Measurements from ENCODE around the gene IGF2.

The IGF2 gene

DNA sequence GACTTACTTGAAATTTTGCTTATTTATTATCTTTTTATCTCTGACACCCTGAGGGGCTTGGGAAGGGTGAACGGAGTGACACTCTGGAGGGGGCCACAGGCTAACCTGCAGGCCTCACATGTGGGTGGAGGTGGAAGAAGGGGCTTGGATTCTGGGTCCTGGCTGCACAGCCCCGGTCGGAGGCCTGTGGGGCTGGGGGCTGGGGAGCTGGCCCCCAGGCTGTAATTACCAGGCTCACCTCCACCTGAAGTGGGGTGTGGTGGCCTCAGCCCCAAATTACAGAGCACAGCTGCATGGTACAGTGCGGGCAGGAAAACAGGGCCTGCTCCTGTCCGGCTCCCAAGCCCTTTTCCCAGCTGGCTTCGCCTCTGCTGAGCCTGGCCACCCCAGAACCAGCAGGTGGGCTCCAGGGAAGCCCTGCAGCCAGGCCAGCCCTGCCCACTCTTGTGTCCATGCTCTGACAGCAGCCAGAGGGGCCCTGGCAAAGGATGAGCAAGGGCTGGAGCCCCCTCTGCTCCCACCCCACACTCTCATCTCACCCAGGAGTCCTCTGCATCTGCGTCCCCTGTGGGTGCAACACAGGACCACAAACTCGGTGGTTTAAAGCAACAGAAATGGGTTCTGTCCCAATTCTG is 48.0 kb downstream of the IGF2 start:
- H3K4me3 Mint-ChIP-seq = no peak overlapping the region
- no peaks in the 10 kb centered on the region for H3K4me1 Mint-ChIP-seq
- no peak overlapping the region for H3K27ac Mint-ChIP-seq
- peaks cover 4% of the 10 kb centered on the region for H3K9me3 Mint-ChIP-seq
- H3K27me3 Mint-ChIP-seq (ENCODE audit: low read depth, poor library complexity) = peaks cover 8% of the 10 kb centered on the region
- TF ChIP-seq, protein P1, sequence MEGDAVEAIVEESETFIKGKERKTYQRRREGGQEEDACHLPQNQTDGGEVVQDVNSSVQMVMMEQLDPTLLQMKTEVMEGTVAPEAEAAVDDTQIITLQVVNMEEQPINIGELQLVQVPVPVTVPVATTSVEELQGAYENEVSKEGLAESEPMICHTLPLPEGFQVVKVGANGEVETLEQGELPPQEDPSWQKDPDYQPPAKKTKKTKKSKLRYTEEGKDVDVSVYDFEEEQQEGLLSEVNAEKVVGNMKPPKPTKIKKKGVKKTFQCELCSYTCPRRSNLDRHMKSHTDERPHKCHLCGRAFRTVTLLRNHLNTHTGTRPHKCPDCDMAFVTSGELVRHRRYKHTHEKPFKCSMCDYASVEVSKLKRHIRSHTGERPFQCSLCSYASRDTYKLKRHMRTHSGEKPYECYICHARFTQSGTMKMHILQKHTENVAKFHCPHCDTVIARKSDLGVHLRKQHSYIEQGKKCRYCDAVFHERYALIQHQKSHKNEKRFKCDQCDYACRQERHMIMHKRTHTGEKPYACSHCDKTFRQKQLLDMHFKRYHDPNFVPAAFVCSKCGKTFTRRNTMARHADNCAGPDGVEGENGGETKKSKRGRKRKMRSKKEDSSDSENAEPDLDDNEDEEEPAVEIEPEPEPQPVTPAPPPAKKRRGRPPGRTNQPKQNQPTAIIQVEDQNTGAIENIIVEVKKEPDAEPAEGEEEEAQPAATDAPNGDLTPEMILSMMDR (IDR thresholded peaks at IDR 0.05) = no peak
- DNase-seq = no peak
- H3K36me3 Mint-ChIP-seq (ENCODE audit: low read depth) = no peaks in the 10 kb centered on the region

DNA sequence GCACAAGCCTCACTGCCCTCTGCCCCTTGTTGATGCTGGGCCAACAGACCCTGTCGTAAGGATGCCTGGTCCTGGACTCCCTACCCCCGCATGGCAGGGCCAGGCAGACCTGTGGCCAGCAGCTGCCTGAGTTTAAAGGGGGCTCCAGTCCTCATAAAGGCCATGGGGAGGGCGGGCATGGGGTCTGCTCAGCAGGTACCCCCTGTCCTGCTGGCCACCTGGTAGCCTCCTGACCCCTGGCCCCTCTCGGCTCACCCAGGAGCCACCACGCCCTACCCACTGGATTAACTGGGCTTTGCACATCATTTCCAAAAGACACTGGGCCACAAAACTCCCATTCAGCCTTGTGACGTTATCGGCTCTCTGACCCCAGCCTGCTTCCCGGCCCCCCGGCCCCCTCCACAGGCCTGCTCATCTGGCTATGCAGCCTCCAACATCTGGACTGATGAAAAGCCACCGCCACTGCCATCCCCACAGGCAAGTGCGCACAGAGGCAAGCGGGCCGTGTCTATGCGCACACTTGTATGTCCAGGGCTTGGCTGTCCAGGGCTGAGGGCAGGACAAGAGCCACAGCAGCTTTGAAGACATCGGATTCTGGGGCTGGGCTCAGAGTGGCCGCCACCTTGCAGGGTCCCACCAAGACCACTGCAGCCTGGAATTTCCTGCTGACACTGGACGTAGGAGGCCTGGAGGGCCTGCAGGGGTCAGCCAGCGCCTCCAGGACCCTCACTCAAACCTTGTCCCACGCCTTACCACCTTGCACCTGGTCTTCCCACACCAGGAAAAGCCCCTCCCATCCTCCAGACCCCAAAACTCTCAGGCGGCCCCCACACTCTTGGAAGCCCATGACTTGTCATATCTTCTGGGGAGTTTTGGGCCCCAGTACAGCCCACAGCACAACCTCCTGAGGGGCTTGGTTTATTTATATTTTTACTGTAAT is 48.7 kb downstream of the IGF2 start:
- Mint-ChIP-seq H3K4me1 (no peaks in the 10 kb centered on the region), H3K27me3 (ENCODE audit: low read depth, poor library complexity) (peaks cover 2% of the 10 kb centered on the region), H3K27ac (no peak overlapping the region), H3K4me3 (no peak overlapping the region), H3K36me3 (ENCODE audit: low read depth) (no peaks in the 10 kb centered on the region), H3K9me3 (peaks cover 4% of the 10 kb centered on the region)
- TF ChIP-seq, protein P1 (IDR thresholded peaks at IDR 0.05) = no peak
- DNase-seq = no peak

DNA sequence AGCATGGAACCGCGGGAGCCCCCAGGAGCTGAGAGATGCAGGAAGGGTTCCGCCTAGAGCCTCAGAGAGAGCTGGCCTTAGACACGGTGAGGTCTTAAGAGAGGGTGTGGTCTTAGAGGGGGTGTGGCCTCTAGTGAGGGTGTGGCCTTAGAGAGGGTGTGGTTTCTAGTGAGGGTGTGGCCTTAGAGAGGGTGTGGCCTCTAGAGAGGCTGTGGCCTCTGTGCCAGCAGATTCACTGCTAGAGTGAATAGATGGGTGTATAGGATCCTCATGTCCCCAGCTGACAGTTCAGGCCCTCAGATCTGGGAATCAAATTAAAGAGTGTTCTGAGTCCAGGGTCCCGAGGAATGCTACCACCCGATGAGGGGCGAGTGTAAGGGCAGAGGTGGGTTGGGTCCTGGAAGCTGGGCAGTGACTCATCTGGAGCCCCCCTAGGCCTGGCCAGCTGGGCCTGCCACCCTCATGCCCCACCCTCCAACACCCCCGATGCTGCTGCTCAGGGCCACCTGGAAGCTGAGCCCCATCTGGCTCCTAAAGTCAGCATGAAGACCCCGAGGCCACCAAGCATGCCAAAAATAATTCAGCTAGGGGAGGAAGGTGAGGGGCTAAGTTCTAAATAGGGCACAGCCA is 49.5 kb downstream of the IGF2 start:
- no peak overlapping the region for H3K27ac Mint-ChIP-seq
- H3K27me3 Mint-ChIP-seq (ENCODE audit: low read depth, poor library complexity) = no peaks in the 10 kb centered on the region
- no peak overlapping the region for H3K4me3 Mint-ChIP-seq
- H3K36me3 Mint-ChIP-seq (ENCODE audit: low read depth) = peaks cover 5% of the 10 kb centered on the region
- H3K9me3 Mint-ChIP-seq = peaks cover 10% of the 10 kb centered on the region
- no peak for DNase-seq
- peaks cover 5% of the 10 kb centered on the region for H3K4me1 Mint-ChIP-seq
- TF ChIP-seq, protein P1 (IDR thresholded peaks at IDR 0.05) = no peak

DNA sequence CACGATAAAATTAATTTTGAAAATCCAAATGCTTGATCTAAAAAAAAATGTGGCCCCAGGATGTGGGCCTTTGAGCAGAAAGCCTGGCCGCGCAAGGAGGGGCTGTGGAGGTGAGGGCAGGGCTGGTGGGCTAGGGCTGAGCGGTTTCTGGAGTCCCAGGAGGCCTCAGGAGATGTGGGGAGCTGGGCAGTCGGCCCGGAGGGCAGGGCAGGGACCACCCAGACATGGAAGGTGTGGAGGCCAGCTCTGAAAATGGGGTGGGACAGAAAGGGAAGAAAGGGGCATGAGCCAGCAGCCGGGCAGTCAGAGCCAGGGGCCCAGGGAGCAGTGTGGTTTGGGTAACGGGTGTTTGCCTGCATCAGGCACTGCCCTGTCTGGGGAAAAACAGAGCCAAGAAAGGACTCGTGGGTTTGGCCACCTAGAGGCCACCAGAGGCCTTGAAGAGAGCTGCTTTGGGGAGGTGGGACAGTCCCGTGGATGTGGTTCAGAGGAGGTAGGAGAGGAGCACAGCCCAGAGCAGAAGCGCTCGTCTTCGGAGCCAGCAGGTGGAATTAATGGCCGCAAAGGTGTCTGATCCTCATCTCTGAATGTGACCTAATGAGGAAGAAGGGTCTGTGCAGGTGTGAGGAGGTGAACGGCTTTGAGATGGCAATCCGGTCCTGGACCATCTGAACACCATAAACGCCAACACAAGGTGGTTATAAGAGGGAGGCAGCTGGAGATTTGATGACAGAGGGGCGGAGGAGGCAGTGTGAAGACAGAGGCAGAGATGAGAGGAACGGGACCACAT is 50.2 kb downstream of the IGF2 start:
- no peaks in the 10 kb centered on the region for H3K27me3 Mint-ChIP-seq (ENCODE audit: low read depth, poor library complexity)
- TF ChIP-seq, protein P1 (IDR thresholded peaks at IDR 0.05) = peak; percentile 13
- H3K9me3 Mint-ChIP-seq = peaks cover 18% of the 10 kb centered on the region
- H3K4me1 Mint-ChIP-seq = peaks cover 5% of the 10 kb centered on the region
- no peak overlapping the region for H3K4me3 Mint-ChIP-seq
- no peak for DNase-seq
- H3K36me3 Mint-ChIP-seq (ENCODE audit: low read depth) = peaks cover 11% of the 10 kb centered on the region
- H3K27ac Mint-ChIP-seq = no peak overlapping the region

DNA sequence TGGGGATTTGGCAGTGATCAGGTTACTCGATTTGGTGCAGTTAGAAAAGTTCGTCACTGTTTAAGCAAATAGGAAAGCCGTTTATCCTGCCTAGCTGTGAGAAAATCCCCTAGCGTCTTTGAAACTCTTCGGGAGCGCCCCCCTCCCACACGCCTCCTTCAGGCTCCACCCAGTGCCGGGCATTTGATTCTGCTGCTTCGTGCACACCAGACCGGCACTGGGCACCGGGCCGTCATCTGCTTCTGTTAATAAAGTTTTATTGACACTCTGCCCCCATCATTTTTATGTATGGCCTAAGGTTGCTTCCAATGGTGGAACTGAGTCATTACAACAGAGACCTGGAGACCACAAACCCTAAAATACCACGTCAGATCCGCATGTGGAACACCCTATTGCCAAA is 50.9 kb downstream of the IGF2 start:
- TF ChIP-seq, protein P1 (IDR thresholded peaks at IDR 0.05) = no peak
- no peaks in the 10 kb centered on the region for H3K27me3 Mint-ChIP-seq (ENCODE audit: low read depth, poor library complexity)
- H3K27ac Mint-ChIP-seq = no peak overlapping the region
- no peak overlapping the region for H3K4me3 Mint-ChIP-seq
- peaks cover 5% of the 10 kb centered on the region for H3K4me1 Mint-ChIP-seq
- H3K36me3 Mint-ChIP-seq (ENCODE audit: low read depth) = peaks cover 16% of the 10 kb centered on the region
- H3K9me3 Mint-ChIP-seq = peaks cover 22% of the 10 kb centered on the region
- no peak for DNase-seq
